Astrocyte (in vitro differentiated cells and primary cell): ENCODE data around the gene GAB2.

ENCODE experiments used
- EZH2 ChIP-seq: IDR thresholded peaks from 2 replicates; pipeline ENCODE4 v1.6.1; 2012; ENCODE audit warnings: mild to moderate bottlenecking, low read length, inconsistent platforms; ENCODE audit not compliant: insufficient read depth
- TF ChIP-seq, protein P1 (sequence below): IDR thresholded peaks from 2 replicates; pipeline ENCODE4 v1.5.1; 2011; ENCODE audit warnings: low read depth, mild to moderate bottlenecking, inconsistent platforms, low read length, moderate library complexity; ENCODE audit not compliant: insufficient read depth

DNA sequence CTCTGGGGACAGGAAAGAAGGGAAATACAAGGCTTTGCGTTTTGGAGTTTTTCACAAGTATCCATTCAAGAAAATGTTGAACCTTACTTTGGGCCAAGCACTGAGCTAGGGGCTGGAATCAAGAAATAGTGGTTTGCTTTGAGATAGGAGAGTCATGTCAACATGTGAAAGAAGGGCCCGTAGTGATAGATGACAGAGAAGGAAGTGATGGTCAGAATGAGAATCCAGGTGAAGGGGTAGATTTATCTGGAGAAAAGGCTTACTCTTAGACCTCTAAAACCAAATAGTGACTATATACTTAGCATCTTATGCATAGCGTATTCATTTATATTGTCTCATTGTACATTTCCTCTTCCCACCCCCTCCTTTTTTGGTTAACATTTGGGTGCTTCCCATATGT, 87.3 kb downstream of the GAB2 start:
- TF ChIP-seq, protein P1, sequence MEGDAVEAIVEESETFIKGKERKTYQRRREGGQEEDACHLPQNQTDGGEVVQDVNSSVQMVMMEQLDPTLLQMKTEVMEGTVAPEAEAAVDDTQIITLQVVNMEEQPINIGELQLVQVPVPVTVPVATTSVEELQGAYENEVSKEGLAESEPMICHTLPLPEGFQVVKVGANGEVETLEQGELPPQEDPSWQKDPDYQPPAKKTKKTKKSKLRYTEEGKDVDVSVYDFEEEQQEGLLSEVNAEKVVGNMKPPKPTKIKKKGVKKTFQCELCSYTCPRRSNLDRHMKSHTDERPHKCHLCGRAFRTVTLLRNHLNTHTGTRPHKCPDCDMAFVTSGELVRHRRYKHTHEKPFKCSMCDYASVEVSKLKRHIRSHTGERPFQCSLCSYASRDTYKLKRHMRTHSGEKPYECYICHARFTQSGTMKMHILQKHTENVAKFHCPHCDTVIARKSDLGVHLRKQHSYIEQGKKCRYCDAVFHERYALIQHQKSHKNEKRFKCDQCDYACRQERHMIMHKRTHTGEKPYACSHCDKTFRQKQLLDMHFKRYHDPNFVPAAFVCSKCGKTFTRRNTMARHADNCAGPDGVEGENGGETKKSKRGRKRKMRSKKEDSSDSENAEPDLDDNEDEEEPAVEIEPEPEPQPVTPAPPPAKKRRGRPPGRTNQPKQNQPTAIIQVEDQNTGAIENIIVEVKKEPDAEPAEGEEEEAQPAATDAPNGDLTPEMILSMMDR, result no peak
- TF ChIP-seq EZH2, result no peak
